ENCODE data around the gene GPR42. TPM values are rescaled to one million over a fixed set of nuclear protein-coding genes. Genes with fewer than 3 reads are reported as not detected.

GPR42 gene
- total and polyA plus RNA-seq, 4 donors, result not detected

DNA sequence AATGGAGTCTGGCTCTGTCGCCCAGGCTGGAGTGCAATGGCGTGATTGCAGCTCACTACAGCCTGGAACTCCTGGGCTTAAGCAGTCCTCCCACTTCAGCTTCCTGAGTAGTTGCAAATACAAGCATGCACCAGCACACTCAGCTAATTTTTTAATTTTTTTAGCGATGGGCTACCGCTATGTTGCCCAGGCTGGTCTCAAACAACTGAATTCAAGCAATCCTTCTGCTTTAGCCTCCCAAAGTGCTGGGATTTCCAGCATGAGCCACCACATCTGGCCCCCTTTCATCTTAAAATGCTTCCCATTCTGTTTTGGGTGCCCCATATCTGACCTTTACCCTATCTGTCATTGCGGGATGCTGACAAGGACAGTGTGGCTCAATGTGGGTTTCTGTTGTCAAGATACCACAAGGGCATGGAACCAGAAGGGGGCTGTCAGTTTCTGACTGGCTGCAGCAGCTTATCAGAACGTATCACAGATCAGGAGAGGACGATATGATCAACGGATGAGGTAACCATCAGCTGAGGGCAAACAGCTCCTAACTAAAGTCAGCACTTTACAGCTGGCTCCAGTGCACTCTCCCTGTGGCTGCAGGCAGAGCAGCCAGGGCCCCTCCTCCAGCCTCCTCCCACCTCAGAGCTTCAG, 32.4 kb downstream of the GPR42 start:
- Histone ChIP-seq H3K4me1 (ENCODE audit: control insufficient read depth in 1 of 2, insufficient read depth in 2 of 2, low read length in 2 of 2) (no peaks in the 10 kb centered on the region), H3K27me3 (ENCODE audit: control insufficient read depth in 1 of 2, insufficient read depth in 2 of 2, low read length in 1 of 2) (no peaks in the 10 kb centered on the region), H3K36me3 (ENCODE audit: control insufficient read depth in 1 of 2, insufficient read depth in 2 of 2, low read length in 1 of 2) (no peaks in the 10 kb centered on the region), H3K27ac (ENCODE audit: low read depth in 1 of 2, low read length in 2 of 2) (no peak overlapping the region), H3K4me3 (ENCODE audit: low read length in 2 of 2) (no peak overlapping the region), H3K9me3 (ENCODE audit: control insufficient read depth, low read length) (peaks cover 2% of the 10 kb centered on the region)
- DNase-seq (no peak), ATAC-seq (ENCODE audit: low FRiP score) (no peak)
- intact Hi-C loops (cut with DNase I), result no loop called here
- WGBS, 2 donors, result 72 to 80% methylated on average over 8 of the region's 8 CpGs

- intact Hi-C loops (cut with DNase I), result no loop called here
- no peak overlapping the region for H3K4me3 ChIP-seq (ENCODE audit: low read length in 2 of 2)
- no peaks in the 10 kb centered on the region for H3K36me3 ChIP-seq (ENCODE audit: control insufficient read depth in 1 of 2, insufficient read depth in 2 of 2, low read length in 1 of 2)
- WGBS, 2 donors, result 64 to 70% methylated on average over 11 of the region's 11 CpGs
- no peak overlapping the region for H3K27ac ChIP-seq (ENCODE audit: low read depth in 1 of 2, low read length in 2 of 2)
- no peaks in the 10 kb centered on the region for H3K4me1 ChIP-seq (ENCODE audit: control insufficient read depth in 1 of 2, insufficient read depth in 2 of 2, low read length in 2 of 2)
- no peak for ATAC-seq (ENCODE audit: low FRiP score)
- peaks cover 2% of the 10 kb centered on the region for H3K9me3 ChIP-seq (ENCODE audit: control insufficient read depth, low read length)
- no peaks in the 10 kb centered on the region for H3K27me3 ChIP-seq (ENCODE audit: control insufficient read depth in 1 of 2, insufficient read depth in 2 of 2, low read length in 1 of 2)
- DNase-seq, result no peak
Observed at GRCh38 chr19:35404879-35405622, 34.2 kb downstream of the GPR42 start.

DNA sequence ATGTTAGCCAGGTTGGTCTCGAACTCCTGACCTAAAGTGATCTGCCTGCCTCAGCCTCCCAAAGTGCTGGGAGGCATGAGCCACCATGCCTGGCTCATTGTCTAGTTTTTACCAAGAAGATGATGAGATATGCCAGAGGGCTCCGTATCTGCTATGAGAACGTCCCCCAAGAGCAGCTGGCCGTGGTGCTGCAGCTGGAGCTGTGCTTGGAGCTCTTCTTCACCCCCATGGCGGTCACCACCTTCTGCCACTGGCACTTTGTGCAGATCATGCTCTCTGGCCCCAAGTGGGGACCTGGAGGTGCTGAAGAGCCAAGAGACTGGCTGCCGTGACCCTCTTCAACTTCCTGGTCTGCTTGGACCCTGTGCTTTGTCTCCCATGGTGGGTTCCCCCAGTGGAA, 36.8 kb downstream of the GPR42 start:
- WGBS, 2 donors, result 68 to 72% methylated on average over 6 of the region's 6 CpGs
- Histone ChIP-seq H3K4me1 (ENCODE audit: control insufficient read depth in 1 of 2, insufficient read depth in 2 of 2, low read length in 2 of 2) (no peaks in the 10 kb centered on the region), H3K36me3 (ENCODE audit: control insufficient read depth in 1 of 2, insufficient read depth in 2 of 2, low read length in 1 of 2) (no peaks in the 10 kb centered on the region), H3K4me3 (ENCODE audit: low read length in 2 of 2) (no peak overlapping the region), H3K27ac (ENCODE audit: low read depth in 1 of 2, low read length in 2 of 2) (no peak overlapping the region), H3K9me3 (ENCODE audit: control insufficient read depth, low read length) (peaks cover 2% of the 10 kb centered on the region), H3K27me3 (ENCODE audit: control insufficient read depth in 1 of 2, insufficient read depth in 2 of 2, low read length in 1 of 2) (no peaks in the 10 kb centered on the region)
- no peak for ATAC-seq (ENCODE audit: low FRiP score)
- DNase-seq, result no peak
- intact Hi-C loops (cut with DNase I), result no loop called here

- H3K27ac ChIP-seq (ENCODE audit: low read depth in 1 of 2, low read length in 2 of 2), result no peak overlapping the region
- no peak overlapping the region for H3K4me3 ChIP-seq (ENCODE audit: low read length in 2 of 2)
- no peak for ATAC-seq (ENCODE audit: low FRiP score)
- no peaks in the 10 kb centered on the region for H3K27me3 ChIP-seq (ENCODE audit: control insufficient read depth in 1 of 2, insufficient read depth in 2 of 2, low read length in 1 of 2)
- WGBS, 2 donors, result 84 to 87% methylated on average over 13 of the region's 13 CpGs
- H3K9me3 ChIP-seq (ENCODE audit: control insufficient read depth, low read length), result peaks cover 2% of the 10 kb centered on the region
- intact Hi-C loops (cut with DNase I), result no loop called here
- no peaks in the 10 kb centered on the region for H3K4me1 ChIP-seq (ENCODE audit: control insufficient read depth in 1 of 2, insufficient read depth in 2 of 2, low read length in 2 of 2)
- H3K36me3 ChIP-seq (ENCODE audit: control insufficient read depth in 1 of 2, insufficient read depth in 2 of 2, low read length in 1 of 2), result no peaks in the 10 kb centered on the region
- no peak for DNase-seq
Observed at GRCh38 chr19:35408284-35409171, 37.7 kb downstream of the GPR42 start.

GRCh38 chr19:35409191-35409590, 38.3 kb downstream of the GPR42 start:
- intact Hi-C loops (cut with DNase I), result no loop called here
- Histone ChIP-seq H3K9me3 (ENCODE audit: control insufficient read depth, low read length) (peaks cover 2% of the 10 kb centered on the region), H3K27me3 (ENCODE audit: control insufficient read depth in 1 of 2, insufficient read depth in 2 of 2, low read length in 1 of 2) (no peaks in the 10 kb centered on the region), H3K36me3 (ENCODE audit: control insufficient read depth in 1 of 2, insufficient read depth in 2 of 2, low read length in 1 of 2) (no peaks in the 10 kb centered on the region), H3K4me1 (ENCODE audit: control insufficient read depth in 1 of 2, insufficient read depth in 2 of 2, low read length in 2 of 2) (no peaks in the 10 kb centered on the region), H3K4me3 (ENCODE audit: low read length in 2 of 2) (no peak overlapping the region), H3K27ac (ENCODE audit: low read depth in 1 of 2, low read length in 2 of 2) (no peak overlapping the region)
- 84 to 86% methylated on average over 5 of the region's 5 CpGs for WGBS, 2 donors
- ATAC-seq (ENCODE audit: low FRiP score) (no peak), DNase-seq (no peak)

DNA sequence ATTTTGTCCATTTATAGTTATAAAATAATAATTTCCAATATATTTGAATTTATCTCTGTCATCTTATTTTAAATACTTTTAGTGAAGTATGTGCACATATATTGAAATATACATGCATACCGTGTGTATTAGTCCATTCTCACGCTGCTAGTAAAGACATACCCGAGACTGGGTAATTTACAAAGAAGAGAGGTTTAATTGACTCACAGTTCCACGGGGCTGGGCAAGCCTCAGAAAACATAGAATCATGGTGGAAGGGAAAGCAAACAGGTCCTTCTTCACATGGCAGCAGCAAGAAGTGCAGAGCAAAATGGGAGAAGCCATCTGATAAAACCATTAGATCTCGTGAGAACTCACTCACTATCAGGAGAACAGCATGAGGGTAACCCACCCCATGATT, 39.6 kb downstream of the GPR42 start:
- intact Hi-C loops (cut with DNase I), result no loop called here
- peaks cover 2% of the 10 kb centered on the region for H3K9me3 ChIP-seq (ENCODE audit: control insufficient read depth, low read length)
- no peaks in the 10 kb centered on the region for H3K27me3 ChIP-seq (ENCODE audit: control insufficient read depth in 1 of 2, insufficient read depth in 2 of 2, low read length in 1 of 2)
- H3K4me3 ChIP-seq (ENCODE audit: low read length in 2 of 2), result no peak overlapping the region
- H3K36me3 ChIP-seq (ENCODE audit: control insufficient read depth in 1 of 2, insufficient read depth in 2 of 2, low read length in 1 of 2), result no peaks in the 10 kb centered on the region
- DNase-seq (no peak), ATAC-seq (ENCODE audit: low FRiP score) (no peak)
- WGBS, 2 donors, result 71 to 72% methylated on average over 5 of the region's 5 CpGs
- no peaks in the 10 kb centered on the region for H3K4me1 ChIP-seq (ENCODE audit: control insufficient read depth in 1 of 2, insufficient read depth in 2 of 2, low read length in 2 of 2)
- H3K27ac ChIP-seq (ENCODE audit: low read depth in 1 of 2, low read length in 2 of 2), result no peak overlapping the region

- 80 to 83% methylated on average over 3 of the region's 3 CpGs for WGBS, 2 donors
- Histone ChIP-seq H3K27ac (ENCODE audit: low read depth in 1 of 2, low read length in 2 of 2) (no peak overlapping the region), H3K36me3 (ENCODE audit: control insufficient read depth in 1 of 2, insufficient read depth in 2 of 2, low read length in 1 of 2) (no peaks in the 10 kb centered on the region), H3K27me3 (ENCODE audit: control insufficient read depth in 1 of 2, insufficient read depth in 2 of 2, low read length in 1 of 2) (no peaks in the 10 kb centered on the region), H3K4me1 (ENCODE audit: control insufficient read depth in 1 of 2, insufficient read depth in 2 of 2, low read length in 2 of 2) (no peaks in the 10 kb centered on the region), H3K4me3 (ENCODE audit: low read length in 2 of 2) (no peak overlapping the region), H3K9me3 (ENCODE audit: control insufficient read depth, low read length) (no peaks in the 10 kb centered on the region)
- ATAC-seq (ENCODE audit: low FRiP score) (no peak), DNase-seq (peak in 1 of 2 donors; percentile 20)
- intact Hi-C loops (cut with DNase I), result no loop called here
Observed at GRCh38 chr19:35414442-35414841, 43.6 kb downstream of the GPR42 start.

GRCh38 chr19:35416331-35416730, 45.5 kb downstream of the GPR42 start:
- Histone ChIP-seq H3K9me3 (ENCODE audit: control insufficient read depth, low read length) (peaks cover 2% of the 10 kb centered on the region), H3K27ac (ENCODE audit: low read depth in 1 of 2, low read length in 2 of 2) (no peak overlapping the region), H3K4me3 (ENCODE audit: low read length in 2 of 2) (no peak overlapping the region), H3K36me3 (ENCODE audit: control insufficient read depth in 1 of 2, insufficient read depth in 2 of 2, low read length in 1 of 2) (no peaks in the 10 kb centered on the region), H3K27me3 (ENCODE audit: control insufficient read depth in 1 of 2, insufficient read depth in 2 of 2, low read length in 1 of 2) (no peaks in the 10 kb centered on the region), H3K4me1 (ENCODE audit: control insufficient read depth in 1 of 2, insufficient read depth in 2 of 2, low read length in 2 of 2) (no peaks in the 10 kb centered on the region)
- DNase-seq, result peak in 1 of 2 donors; percentile 54
- WGBS, 2 donors, result 68 to 72% methylated on average over 7 of the region's 7 CpGs
- no peak for ATAC-seq (ENCODE audit: low FRiP score)
- intact Hi-C loops (cut with DNase I), result no loop called here

All from aorta (tissue), 5 donors.